Smooth muscle cell of the pulmonary artery (primary cell): ENCODE results near the gene PRKAG2. TPM values are rescaled to one million over a fixed set of nuclear protein-coding genes. Genes with fewer than 3 reads are reported as not detected.

Experiments
- total RNA-seq: library from RNA; depleted of rRNA; stranded (reverse); fragments of >200 nt; gene quantifications from 2 replicates; pipeline ENCODE4 v1.2.3, GENCODE V29; 2014

Gene PRKAG2
- 14.3 and 15.1 TPM in 2 replicates for total RNA-seq

DNA sequence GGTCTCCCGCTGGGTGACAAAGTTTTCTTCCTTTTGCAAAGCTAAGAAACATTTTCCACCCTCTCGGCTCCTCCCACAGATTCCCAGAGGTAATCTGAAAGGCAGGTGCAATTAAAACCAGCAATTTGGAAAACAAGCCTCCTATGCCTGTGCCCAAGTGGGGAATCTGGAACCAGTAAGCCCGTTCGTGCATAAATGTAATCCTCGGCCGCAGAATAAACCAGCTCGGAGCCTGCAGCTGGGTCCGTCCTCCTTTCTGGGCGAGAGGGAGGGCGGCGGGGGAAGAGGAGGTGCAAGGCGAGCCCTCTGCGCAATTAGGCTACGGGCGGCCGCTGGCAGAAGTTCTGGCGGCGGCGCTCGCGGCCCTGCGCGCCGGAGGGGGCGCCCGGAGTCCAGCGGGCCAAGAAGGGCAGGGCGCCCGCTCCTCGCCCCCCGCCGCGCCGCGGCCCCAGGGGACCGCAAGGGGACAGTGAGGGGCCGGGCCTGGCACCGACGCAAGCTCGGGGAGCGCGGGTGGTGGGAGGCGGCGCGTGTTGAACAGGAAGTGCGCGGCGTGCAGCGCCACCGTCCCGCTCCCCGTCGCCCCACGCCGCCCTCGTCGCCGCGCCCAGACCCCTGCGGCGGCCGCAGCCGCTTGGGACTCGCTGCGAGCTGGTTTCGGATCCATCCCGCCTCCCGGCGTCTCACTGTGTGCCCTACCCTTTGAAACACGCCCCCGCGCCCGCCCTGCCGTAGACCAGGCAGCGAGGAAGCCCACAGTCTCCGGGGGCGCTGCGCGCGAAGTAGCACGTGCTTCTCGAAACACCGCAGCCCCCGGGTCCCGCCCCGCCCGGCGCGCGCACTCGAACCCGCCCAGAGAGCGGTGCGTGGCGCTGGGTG is at the start of gene PRKAG2:
PRKAG2 (minus strand) TSS at position 217 of the 879 bp plus-strand sequence. CDS start 495 bp downstream, outside the sequence.

DNA sequence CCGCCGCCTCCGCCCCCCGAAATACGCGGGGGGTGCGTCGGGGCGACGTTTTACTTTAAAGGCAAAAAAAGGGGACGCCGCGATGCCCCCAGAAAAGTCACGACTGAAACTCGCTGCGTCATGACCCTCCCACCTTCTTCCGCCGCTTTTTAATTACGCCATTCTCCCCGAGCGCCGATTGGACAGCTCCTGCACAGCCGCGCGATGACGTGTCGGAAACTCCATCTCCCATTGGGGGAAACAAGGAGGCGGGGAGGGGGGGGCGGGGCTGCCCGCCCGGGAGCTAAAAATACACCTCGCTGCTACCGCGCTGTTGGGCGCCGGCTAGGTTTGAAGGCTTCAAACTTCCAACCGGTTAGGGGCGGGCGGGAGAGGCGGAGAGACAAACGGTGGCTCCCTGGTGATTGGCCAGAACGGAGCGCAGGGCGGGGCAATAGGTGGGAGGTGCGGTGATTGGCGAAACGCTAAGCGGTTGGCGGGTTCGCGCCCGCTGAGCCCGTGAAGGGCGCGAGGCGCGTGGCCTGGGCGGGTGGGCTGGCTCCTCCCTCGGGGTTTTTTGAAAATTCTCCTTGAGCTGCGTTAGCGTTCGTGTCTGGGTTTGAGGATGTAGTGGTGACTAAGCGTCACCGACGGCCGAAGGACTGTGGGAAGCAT is 357.0 kb downstream of the PRKAG2 start, which contains the start of gene RHEB:
RHEB (minus strand) TSS at position 131 of the 654 bp plus-strand sequence. CDS start 384 bp downstream, outside the sequence.

Other genes with a start within 250 kb of the PRKAG2 start
- gene GALNTL5, start 79.3 kb upstream of the PRKAG2 start, total RNA-seq = not detected in 2 replicates
- gene GALNT11, start 148.6 kb upstream of the PRKAG2 start, total RNA-seq = 53.2 and 61.1 TPM in 2 replicates